Neural crest cell (in vitro differentiated cells): ENCODE data around the gene MYL4. TPM values are rescaled to one million over a fixed set of nuclear protein-coding genes. Genes with fewer than 3 reads are reported as not detected.

ENCODE experiments used
- DNase-seq: peaks from one replicate; pipeline ENCODE4 v3.0.0; 2021; ENCODE audit warnings: low read depth, mixed read lengths, low spot score
- H3K27ac Mint-ChIP-seq: one replicate; pipeline ENCODE4 v1.8.0; 2021; ENCODE audit warnings: mild to moderate bottlenecking, mixed read lengths; ENCODE audit not compliant: unreplicated experiment
- H3K27me3 Mint-ChIP-seq: 2 replicates; pipeline ENCODE4 v1.8.0; 2021; ENCODE audit warnings: low read depth, mild to moderate bottlenecking, mixed read lengths
- H3K36me3 Mint-ChIP-seq: 2 replicates; pipeline ENCODE4 v1.8.0; 2021; ENCODE audit warnings: low read depth, mild to moderate bottlenecking, mixed read lengths
- H3K4me1 Mint-ChIP-seq: 2 replicates; pipeline ENCODE4 v1.8.0; 2021; ENCODE audit warnings: mixed read lengths
- H3K4me3 Mint-ChIP-seq: one replicate; pipeline ENCODE4 v1.8.0; 2021; ENCODE audit warnings: mild to moderate bottlenecking, mixed read lengths
- H3K9me3 Mint-ChIP-seq: 2 replicates; pipeline ENCODE4 v1.8.0; 2021; ENCODE audit warnings: mixed read lengths
- CTCF ChIP-seq: fragments of 200-600 bp; sonication (generic); conservative IDR thresholded peaks from 2 replicates; pipeline ENCODE4 v1.5.0; 2021; ENCODE audit warnings: antibody characterized with exemption, mild to moderate bottlenecking
- total RNA-seq: library from RNA; stranded (reverse); gene quantifications from 2 replicates; pipeline ENCODE4 v1.2.1, GENCODE V29; 2021

The MYL4 gene
- total RNA-seq, 1 donor from 2014 or later, result not detected

GRCh38 chr17:47270946-47271705, 62.0 kb downstream of the MYL4 start:
- peaks cover 30% of the 10 kb centered on the region for H3K4me1 Mint-ChIP-seq

GRCh38 chr17:47272491-47272890, 63.3 kb downstream of the MYL4 start:
- Mint-ChIP-seq H3K4me1 (peaks cover 30% of the 10 kb centered on the region), H3K9me3 (peaks cover 8% of the 10 kb centered on the region), H3K27me3 (no peaks in the 10 kb centered on the region), H3K4me3 (no peak overlapping the region), H3K36me3 (peaks cover 2% of the 10 kb centered on the region), H3K27ac (no peak overlapping the region)
- DNase-seq, result no peak
- TF ChIP-seq CTCF, result no peak

More at GRCh38 chr17:47270946-47271705, 62.0 kb downstream of the MYL4 start:
- TF ChIP-seq CTCF, result no peak
- DNase-seq, result no peak
- Mint-ChIP-seq H3K27me3 (no peaks in the 10 kb centered on the region), H3K27ac (no peak overlapping the region), H3K36me3 (peaks cover 2% of the 10 kb centered on the region), H3K9me3 (peaks cover 8% of the 10 kb centered on the region), H3K4me3 (no peak overlapping the region)

GRCh38 chr17:47273245-47273644, 64.1 kb downstream of the MYL4 start:
- H3K9me3 Mint-ChIP-seq, result peaks cover 8% of the 10 kb centered on the region
- no peak overlapping the region for H3K4me3 Mint-ChIP-seq
- peaks cover 2% of the 10 kb centered on the region for H3K36me3 Mint-ChIP-seq
- H3K27ac Mint-ChIP-seq, result no peak overlapping the region
- H3K27me3 Mint-ChIP-seq, result no peaks in the 10 kb centered on the region
- TF ChIP-seq CTCF, result no peak
- H3K4me1 Mint-ChIP-seq, result peaks cover 31% of the 10 kb centered on the region
- DNase-seq, result no peak

Other genes starting within 250 kb of the MYL4 start
- gene RPRML, start 230.1 kb upstream of the MYL4 start, total RNA-seq, result 1.6 and 1.8 TPM in 2 replicates
- gene CDC27, start 20.1 kb upstream of the MYL4 start, total RNA-seq, result 125 and 150 TPM in 2 replicates
- gene ITGB3, start 44.5 kb downstream of the MYL4 start, total RNA-seq, result 0.09 and 0.11 TPM in 2 replicates
- gene EFCAB13, start 114.6 kb downstream of the MYL4 start, total RNA-seq, result 1.5 and 2.2 TPM in 2 replicates